HCT116 (cell line): ENCODE results near the gene CDH9.

Source experiments
- ATF3 ChIP-seq: IDR thresholded peaks from 2 replicates; pipeline ENCODE4 v1.6.1; 2012
- CTCF ChIP-seq, 3 experiments: fragments of 200-600 bp in 1 of 3; sonication (generic) in 1 of 3; IDR thresholded peaks in 2 of 3; conservative IDR thresholded peaks in 1 of 3; 2 replicates each; pipeline ENCODE4 v1.5.1; 2012 to 2017; ENCODE audit warnings: low read depth in 2 of 3, low read length in 2 of 3, antibody characterized with exemption in 1 of 3, borderline replicate concordance in 1 of 3, control low read depth in 1 of 3, mild to moderate bottlenecking in 1 of 3, mixed read lengths in 1 of 3, mixed run types in 1 of 3, moderate library complexity in 1 of 3; ENCODE audit not compliant: insufficient read depth in 1 of 3
- POLR2A ChIP-seq: IDR thresholded peaks from 2 replicates; pipeline ENCODE4 v1.7.0; 2011; ENCODE audit warnings: borderline replicate concordance; ENCODE audit not compliant: insufficient read depth, insufficient read length; ENCODE audit errors: extremely low read depth
- RAD21 ChIP-seq: IDR thresholded peaks from 2 replicates; pipeline ENCODE4 v1.6.1; 2012; ENCODE audit warnings: low read depth, mild to moderate bottlenecking
- ZBTB33 ChIP-seq: IDR thresholded peaks from 2 replicates; pipeline ENCODE4 v1.6.1; 2011; ENCODE audit warnings: mild to moderate bottlenecking, low read length, moderate library complexity; ENCODE audit not compliant: insufficient replicate concordance; ENCODE audit errors: extremely low read depth

GRCh38 chr5:27087747-27088146 is 49.4 kb upstream of the CDH9 start:
- TF ChIP-seq RAD21 (no peak), ZBTB33 (no peak), POLR2A (no peak), CTCF (IDR thresholded peaks at IDR 0.05 in 2 of 3, conservative IDR thresholded peaks at IDR 0.05 in 1 of 3; ENCODE audit: borderline replicate concordance in 1 of 3, insufficient read depth in 1 of 3, low read depth in 2 of 3, low read length in 2 of 3) (no peak), ATF3 (no peak)
